ENCODE data around the gene NDUFS8. TPM values are rescaled to one million over a fixed set of nuclear protein-coding genes. Genes with fewer than 3 reads are reported as not detected.

The NDUFS8 gene
- total and polyA plus RNA-seq, 2 experiments from 2014 or later, result 175 to 308 TPM

- Mint-ChIP-seq H3K4me1 (peaks cover 11% of the 10 kb centered on the region), H3K4me3 (no peak overlapping the region), H3K27ac (no peak overlapping the region), H3K9me3 (no peaks in the 10 kb centered on the region), H3K36me3 (ENCODE audit: low read depth) (no peaks in the 10 kb centered on the region), H3K27me3 (ENCODE audit: insufficient read depth, low read depth, poor library complexity) (peaks cover 14% of the 10 kb centered on the region)
- DNase-seq (ENCODE audit: low spot score), result no peak
- no peak overlapping the region for H3K27ac ChIP-seq (ENCODE audit: low read depth)
- no peaks in the 10 kb centered on the region for H3K9me2 ChIP-seq (ENCODE audit: insufficient read depth)
- TF ChIP-seq STAT1 (IDR thresholded peaks at IDR 0.05; ENCODE audit: unreplicated experiment) (no peak), EZH2phosphoT487 (IDR thresholded peaks at IDR 0.05; ENCODE audit: unreplicated experiment) (no peak), CTCF (conservative IDR thresholded peaks at IDR 0.05; ENCODE audit: low read depth in 2 of 2) (no peak), POLR2AphosphoS5 (IDR thresholded peaks at IDR 0.05; ENCODE audit: low read depth) (no peak), NANOG (IDR thresholded peaks at IDR 0.05; ENCODE audit: borderline replicate concordance) (no peak), CREB1 (CRISPR knock-in tag; IDR thresholded peaks at IDR 0.05; ENCODE audit: low read depth) (no peak), ZNF331 (CRISPR knock-in tag; IDR thresholded peaks at IDR 0.05; ENCODE audit: low read depth) (no peak), REST (IDR thresholded peaks at IDR 0.05; ENCODE audit: unreplicated experiment) (no peak), JUNB (IDR thresholded peaks at IDR 0.05; ENCODE audit: unreplicated experiment) (no peak), ETS1 (IDR thresholded peaks at IDR 0.05) (no peak), ZNF462 (CRISPR knock-in tag; IDR thresholded peaks at IDR 0.05) (no peak), ZNF114 (CRISPR knock-in tag; IDR thresholded peaks at IDR 0.05) (no peak), EZH2 (IDR thresholded peaks at IDR 0.05; ENCODE audit: low read depth, unreplicated experiment) (no peak)
- no peak overlapping the region for H2AFZ ChIP-seq
- no peaks in the 10 kb centered on the region for H3K4me1 ChIP-seq (ENCODE audit: insufficient read depth)
- no peaks in the 10 kb centered on the region for H4K20me1 ChIP-seq (replicated peaks; ENCODE audit: insufficient read depth)
- no peaks in the 10 kb centered on the region for H3K27me3 ChIP-seq (ENCODE audit: insufficient read depth)
- no peaks in the 10 kb centered on the region for H3K36me3 ChIP-seq (ENCODE audit: insufficient read depth)
- H3K79me2 ChIP-seq (replicated peaks; ENCODE audit: insufficient read depth), result no peaks in the 10 kb centered on the region
- no peak overlapping the region for H3K4me2 ChIP-seq
- H3F3A ChIP-seq (replicated peaks; ENCODE audit: low read depth), result no peaks in the 10 kb centered on the region
- no peak overlapping the region for H3K4me3 ChIP-seq
- ATAC-seq, result no peak
These were observed 11.7 kb upstream of the NDUFS8 start for GRCh38 chr11:68018730-68019190.

Measured in GM23338 (cell line).